Parathyroid adenoma (tissue), 2 donors: ENCODE results near the gene FRMD4A.
"Not testable (repeated sequence)": the region's sequence is repeated elsewhere in the genome, so short reads cannot be mapped to it uniquely, and the experiment has no call there.

Experiments used
- H2AFZ ChIP-seq: fragments of 300-600 bp; sonication (generic); one replicate; pipeline ENCODE4 v1.7.0; 2017; ENCODE audit warnings: antibody characterized with exemption, mild to moderate bottlenecking
- H3K27ac ChIP-seq: fragments of 300-600 bp; sonication (generic); one replicate; pipeline ENCODE4 v1.7.0; 2017
- H3K27me3 ChIP-seq: fragments of 300-600 bp; sonication (generic); one replicate; pipeline ENCODE4 v1.7.0; 2017; ENCODE audit warnings: low read length; ENCODE audit not compliant: control insufficient read depth, insufficient read depth
- H3K36me3 ChIP-seq: fragments of 300-600 bp; sonication (generic); one replicate; pipeline ENCODE4 v1.7.0; 2017; ENCODE audit warnings: low read length; ENCODE audit not compliant: control insufficient read depth, insufficient read depth
- H3K4me1 ChIP-seq: fragments of 300-600 bp; sonication (generic); one replicate; pipeline ENCODE4 v1.7.0; 2017; ENCODE audit warnings: control low read depth
- H3K4me2 ChIP-seq: fragments of 300-600 bp; sonication (generic); one replicate; pipeline ENCODE4 v1.7.0; 2017; ENCODE audit warnings: low read length
- H3K4me3 ChIP-seq: fragments of 300-600 bp; sonication (generic); one replicate; pipeline ENCODE4 v1.7.0; 2017; ENCODE audit warnings: low read depth, low read length
- H3K79me2 ChIP-seq: fragments of 300-600 bp; sonication (generic); one replicate; pipeline ENCODE4 v1.7.0; 2017; ENCODE audit warnings: control low read depth
- H3K9ac ChIP-seq: fragments of 300-600 bp; sonication (generic); one replicate; pipeline ENCODE4 v1.7.0; 2017; ENCODE audit warnings: mild to moderate bottlenecking
- H3K9me3 ChIP-seq: fragments of 300-600 bp; sonication (generic); one replicate; pipeline ENCODE4 v1.7.0; 2017; ENCODE audit warnings: low read length; ENCODE audit not compliant: control insufficient read depth
- TF ChIP-seq, protein P1 (sequence below): fragments of 300-600 bp; sonication (generic); IDR thresholded peaks from one replicate; pipeline ENCODE4 v1.7.0; 2017; ENCODE audit warnings: antibody characterized with exemption, mild to moderate bottlenecking
- donor health status: primary hyperparathyroidism.

The FRMD4A gene

GRCh38 chr10:14241196-14241595, 89.5 kb downstream of the FRMD4A start:
- no peak overlapping the region for H3K27ac ChIP-seq
- TF ChIP-seq, protein P1, sequence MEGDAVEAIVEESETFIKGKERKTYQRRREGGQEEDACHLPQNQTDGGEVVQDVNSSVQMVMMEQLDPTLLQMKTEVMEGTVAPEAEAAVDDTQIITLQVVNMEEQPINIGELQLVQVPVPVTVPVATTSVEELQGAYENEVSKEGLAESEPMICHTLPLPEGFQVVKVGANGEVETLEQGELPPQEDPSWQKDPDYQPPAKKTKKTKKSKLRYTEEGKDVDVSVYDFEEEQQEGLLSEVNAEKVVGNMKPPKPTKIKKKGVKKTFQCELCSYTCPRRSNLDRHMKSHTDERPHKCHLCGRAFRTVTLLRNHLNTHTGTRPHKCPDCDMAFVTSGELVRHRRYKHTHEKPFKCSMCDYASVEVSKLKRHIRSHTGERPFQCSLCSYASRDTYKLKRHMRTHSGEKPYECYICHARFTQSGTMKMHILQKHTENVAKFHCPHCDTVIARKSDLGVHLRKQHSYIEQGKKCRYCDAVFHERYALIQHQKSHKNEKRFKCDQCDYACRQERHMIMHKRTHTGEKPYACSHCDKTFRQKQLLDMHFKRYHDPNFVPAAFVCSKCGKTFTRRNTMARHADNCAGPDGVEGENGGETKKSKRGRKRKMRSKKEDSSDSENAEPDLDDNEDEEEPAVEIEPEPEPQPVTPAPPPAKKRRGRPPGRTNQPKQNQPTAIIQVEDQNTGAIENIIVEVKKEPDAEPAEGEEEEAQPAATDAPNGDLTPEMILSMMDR = no peak
- H3K9me3 ChIP-seq = no peaks in the 10 kb centered on the region
- no peaks in the 10 kb centered on the region for H3K27me3 ChIP-seq
- no peaks in the 10 kb centered on the region for H3K4me1 ChIP-seq
- no peaks in the 10 kb centered on the region for H3K79me2 ChIP-seq
- H3K9ac ChIP-seq = no peak overlapping the region
- H2AFZ ChIP-seq = no peak overlapping the region
- no peak overlapping the region for H3K4me2 ChIP-seq
- no peaks in the 10 kb centered on the region for H3K36me3 ChIP-seq
- no peak overlapping the region for H3K4me3 ChIP-seq

- Histone ChIP-seq H3K9ac (no peak overlapping the region), H3K79me2 (no peaks in the 10 kb centered on the region), H3K4me1 (no peaks in the 10 kb centered on the region), H3K27ac (no peak overlapping the region), H3K4me3 (no peak overlapping the region), H3K9me3 (no peaks in the 10 kb centered on the region), H3K36me3 (no peaks in the 10 kb centered on the region), H2AFZ (no peak overlapping the region), H3K27me3 (no peaks in the 10 kb centered on the region), H3K4me2 (no peak overlapping the region)
- TF ChIP-seq, protein P1 = no peak
Observed at GRCh38 chr10:14240253-14241189, 90.2 kb downstream of the FRMD4A start.

DNA sequence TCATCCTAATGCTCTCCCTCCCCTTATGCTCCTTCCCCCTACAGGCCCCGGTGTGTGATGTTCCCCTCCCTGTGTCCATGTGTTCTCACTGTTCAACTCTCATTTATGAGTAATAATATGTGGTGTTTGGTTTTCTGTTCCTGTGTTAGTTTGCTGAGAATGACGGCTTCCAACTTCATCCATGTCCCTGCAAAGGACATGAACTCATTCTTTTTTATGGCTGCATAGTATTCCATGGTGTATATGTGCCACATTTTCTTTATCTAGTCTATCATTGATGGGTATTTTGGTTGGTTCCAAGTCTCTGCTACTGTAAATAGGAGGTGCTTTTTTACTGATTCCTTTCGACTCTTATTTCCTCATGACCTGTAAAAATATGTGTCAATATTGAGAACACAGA, 92.1 kb downstream of the FRMD4A start:
- not testable (repeated sequence) for H3K4me2 ChIP-seq, H3K4me3 ChIP-seq, H3K27ac ChIP-seq, H3K4me1 ChIP-seq, H2AFZ ChIP-seq, H3K9me3 ChIP-seq, H3K27me3 ChIP-seq, H3K79me2 ChIP-seq, H3K36me3 ChIP-seq, H3K9ac ChIP-seq

DNA sequence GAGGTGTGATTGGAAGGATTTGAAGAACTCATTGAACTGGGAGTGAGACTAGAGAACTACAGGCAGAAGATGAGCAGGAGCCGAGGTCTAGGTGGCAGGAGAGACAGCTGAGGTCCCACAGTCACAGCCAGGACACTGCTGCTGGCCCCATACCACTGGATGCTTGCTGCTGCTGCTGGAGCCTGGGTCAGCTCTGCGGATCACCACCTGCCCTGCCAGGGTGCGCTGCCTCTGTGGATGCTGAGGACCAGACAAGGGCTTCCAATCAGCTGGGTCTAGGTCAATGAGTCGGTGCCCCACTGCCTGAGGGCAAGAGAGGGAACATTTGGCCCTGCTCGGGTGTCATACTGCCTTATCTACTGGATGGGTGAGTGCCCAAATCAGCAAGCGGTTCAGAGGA, 94.4 kb downstream of the FRMD4A start:
- Histone ChIP-seq H3K4me1 (no peaks in the 10 kb centered on the region), H3K36me3 (no peaks in the 10 kb centered on the region), H3K9me3 (no peaks in the 10 kb centered on the region), H3K4me3 (no peak overlapping the region), H3K9ac (no peak overlapping the region), H3K27me3 (no peaks in the 10 kb centered on the region), H3K4me2 (no peak overlapping the region), H3K27ac (no peak overlapping the region), H3K79me2 (no peaks in the 10 kb centered on the region), H2AFZ (no peak overlapping the region)
- TF ChIP-seq, protein P1 = no peak

- no peaks in the 10 kb centered on the region for H3K79me2 ChIP-seq
- no peaks in the 10 kb centered on the region for H3K27me3 ChIP-seq
- no peak overlapping the region for H3K4me3 ChIP-seq
- TF ChIP-seq, protein P1 = no peak
- H3K4me1 ChIP-seq = no peaks in the 10 kb centered on the region
- H3K4me2 ChIP-seq = no peak overlapping the region
- no peak overlapping the region for H3K27ac ChIP-seq
- no peaks in the 10 kb centered on the region for H3K36me3 ChIP-seq
- no peak overlapping the region for H2AFZ ChIP-seq
- H3K9me3 ChIP-seq = no peaks in the 10 kb centered on the region
- no peak overlapping the region for H3K9ac ChIP-seq
Observed at GRCh38 chr10:14235566-14236195, 95.0 kb downstream of the FRMD4A start.
